Left lung (tissue), 10 donors: Measurements from ENCODE around the gene UNC13A. TPM values are rescaled to one million over a fixed set of nuclear protein-coding genes. Genes with fewer than 3 reads are reported as not detected.

Experiments
- ATAC-seq: fragments of 200-7000 bp; cut with Tn5 transposase; one replicate; pipeline ENCODE4 v1.9.1; 2020; ENCODE audit warnings: moderate library complexity
- DNase-seq, 4 donors: peaks; one replicate each; pipeline ENCODE4 v3.0.0-alpha.2; 2013 to 2020
- H3K27ac ChIP-seq, 2 donors: fragments of 200-600 bp; sonication (generic) in 1 of 2; one replicate each; pipeline versions ENCODE4 v1.5.0 to v1.8.0; 2020 to 2021
- H3K27me3 ChIP-seq, 2 donors: fragments of 200-600 bp; sonication (generic) in 1 of 2; one replicate each; pipeline versions ENCODE4 v1.5.0 to v1.8.0; 2020 to 2021
- H3K36me3 ChIP-seq, 2 donors: fragments of 200-600 bp; sonication (generic) in 1 of 2; one replicate each; pipeline versions ENCODE4 v1.5.0 to v1.8.0; 2020 to 2021
- H3K4me1 ChIP-seq, 2 donors: fragments of 200-600 bp; one replicate each; pipeline ENCODE4 v1.8.0; 2021
- H3K4me3 ChIP-seq, 2 donors: fragments of 200-600 bp; sonication (generic) in 1 of 2; one replicate each; pipeline versions ENCODE4 v1.5.0 to v1.8.0; 2020 to 2021; ENCODE audit warnings: mild to moderate bottlenecking in 1 of 2
- H3K9me3 ChIP-seq, 2 donors: fragments of 200-600 bp; sonication (generic) in 1 of 2; one replicate each; pipeline versions ENCODE4 v1.5.0 to v1.8.0; 2020 to 2021
- CTCF ChIP-seq, 2 donors: fragments of 200-600 bp; sonication (generic) in 1 of 2; IDR thresholded peaks; one replicate each; pipeline versions ENCODE4 v1.5.0 to v1.8.0; 2021; ENCODE audit warnings: antibody characterized with exemption in 2 of 2
- intact Hi-C, 2 donors: fragments of 100-400 bp; cut with DNase I; formaldehyde crosslinking; loops; one replicate each; pipeline versions ENCODE4 v1.11.2 to v1.14.2; 2022
- polyA plus RNA-seq, 6 donors: library from polyadenylated mRNA; unstranded; fragments of 120-200 nt; gene quantifications; one replicate each; pipeline ENCODE4 v1.2.1, GENCODE V29; 2013; ENCODE audit not compliant: insufficient read length in 6 of 6
- total RNA-seq, 2 donors: library from RNA; stranded (reverse); fragmentation: NEBNext Ultra II Directional; extraction: Animal tissue kit (Norgen Biotek cat#: 25700); gene quantifications; one replicate each; pipeline ENCODE4 v1.2.1, GENCODE V29; 2021
- donor health status: DM: no; HTN: yes; CAD: no.
- donor health status: DM: no; HTN: no; CAD: no.

The UNC13A gene
- total and polyA plus RNA-seq, 8 donors, result 0.15 to 0.98 (median 0.56) TPM

DNA sequence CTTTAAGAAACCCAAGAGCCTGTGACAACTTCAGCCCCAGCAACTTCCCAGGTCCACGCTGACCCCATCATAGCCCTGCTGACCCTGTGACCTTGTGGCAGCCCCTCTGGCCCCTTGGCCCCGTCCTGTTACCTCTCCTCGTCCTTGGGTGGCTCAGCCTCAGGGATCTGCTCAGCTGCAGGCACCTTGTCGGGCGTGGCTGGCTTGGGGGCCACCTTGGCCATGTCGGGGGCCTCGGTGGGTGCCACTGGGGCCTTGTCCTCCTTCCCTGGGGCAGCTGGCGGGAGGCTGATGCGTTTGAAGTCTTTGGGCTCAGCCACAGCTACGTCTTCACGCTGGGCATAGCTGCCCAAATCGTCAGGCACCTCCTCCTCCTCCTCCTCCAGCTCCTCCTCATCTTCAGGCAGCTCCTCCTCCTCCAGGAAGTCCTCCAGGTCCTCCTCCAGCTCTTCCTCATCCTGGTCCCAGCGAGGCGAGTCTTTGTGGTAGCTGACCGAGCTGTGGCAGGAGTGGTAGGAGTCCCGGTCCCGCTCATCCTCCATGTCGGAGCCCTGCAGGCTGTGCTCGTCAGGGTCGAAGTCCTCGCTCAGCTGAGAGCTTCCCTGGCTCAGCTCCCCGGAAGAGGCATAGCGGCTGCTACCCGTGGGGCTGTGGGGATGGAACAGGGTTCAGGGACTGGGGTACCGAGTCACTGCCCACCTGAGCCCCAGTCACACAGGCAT lies 32.2 kb downstream of the UNC13A start:
- TF ChIP-seq CTCF (IDR thresholded peaks at IDR 0.05), result no peak
- Histone ChIP-seq H3K36me3 (no peaks in the 10 kb centered on the region), H3K9me3 (no peaks in the 10 kb centered on the region), H3K4me1 (no peaks in the 10 kb centered on the region), H3K27me3 (peaks cover 0 to 16% of the 10 kb centered on the region in 2 donors), H3K4me3 (no peak overlapping the region), H3K27ac (no peak overlapping the region)
- intact Hi-C loops, result no loop called here
- ATAC-seq (no peak), DNase-seq (peak in 1 of 4 donors; percentile 60)

DNA sequence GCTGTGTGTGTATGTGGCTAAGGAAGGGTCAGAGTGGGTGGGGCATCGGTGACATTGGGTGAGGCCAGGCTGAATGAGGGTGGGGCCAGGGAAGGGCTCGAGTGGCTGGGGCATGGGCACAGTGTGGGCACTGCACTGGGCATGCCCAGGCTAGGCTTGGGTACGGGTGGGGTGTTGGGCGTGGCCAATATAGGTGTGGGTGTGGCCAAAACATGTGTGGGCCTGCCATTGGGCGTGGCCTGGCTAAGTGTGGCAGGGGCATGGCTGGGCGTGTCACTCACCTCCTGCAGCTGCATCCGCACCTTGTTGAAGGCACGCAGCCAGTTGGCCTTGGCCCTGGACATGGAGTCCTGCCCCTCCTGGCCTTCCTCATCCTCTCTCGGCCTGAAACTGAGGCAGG lies 33.2 kb downstream of the UNC13A start:
- no peak overlapping the region for H3K4me3 ChIP-seq
- ATAC-seq, result no peak
- H3K9me3 ChIP-seq, result no peaks in the 10 kb centered on the region
- peaks cover 0 to 16% of the 10 kb centered on the region in 2 donors for H3K27me3 ChIP-seq
- no peak overlapping the region for H3K27ac ChIP-seq
- H3K36me3 ChIP-seq, result no peaks in the 10 kb centered on the region
- no peak for TF ChIP-seq CTCF (IDR thresholded peaks at IDR 0.05)
- intact Hi-C loops, result no loop called here
- peak in 1 of 4 donors; percentile 47 for DNase-seq
- H3K4me1 ChIP-seq, result no peaks in the 10 kb centered on the region

DNA sequence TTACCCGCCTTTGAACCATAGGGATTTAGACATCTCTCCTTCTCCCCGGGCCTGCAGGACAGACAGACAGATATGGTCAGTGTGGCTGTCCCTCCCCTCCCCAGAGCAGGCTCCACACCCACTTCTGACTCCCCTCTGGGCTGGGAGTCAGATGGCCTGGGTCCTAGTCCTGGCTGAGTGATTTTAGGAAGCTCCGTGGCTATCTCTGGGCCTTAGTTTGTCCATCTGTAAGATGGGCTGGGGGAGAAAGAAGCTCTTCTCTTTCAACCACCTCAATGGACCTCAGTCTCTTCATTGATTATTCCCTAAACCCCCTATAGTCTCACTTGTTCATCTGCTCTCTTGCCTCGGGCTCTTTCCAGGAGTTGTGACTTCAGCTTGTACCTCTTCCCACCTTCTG lies 35.5 kb downstream of the UNC13A start:
- no peak for DNase-seq
- no peak for TF ChIP-seq CTCF (IDR thresholded peaks at IDR 0.05)
- Histone ChIP-seq H3K4me3 (no peak overlapping the region), H3K36me3 (no peaks in the 10 kb centered on the region), H3K27ac (no peak overlapping the region), H3K9me3 (no peaks in the 10 kb centered on the region), H3K27me3 (peaks cover 0 to 11% of the 10 kb centered on the region in 2 donors), H3K4me1 (no peaks in the 10 kb centered on the region)
- intact Hi-C loops, result no loop called here
- ATAC-seq, result no peak

GRCh38 chr19:17648786-17649185 lies 39.4 kb downstream of the UNC13A start:
- TF ChIP-seq CTCF (IDR thresholded peaks at IDR 0.05), result no peak
- intact Hi-C loops, result no loop called here
- no peak for ATAC-seq

DNA sequence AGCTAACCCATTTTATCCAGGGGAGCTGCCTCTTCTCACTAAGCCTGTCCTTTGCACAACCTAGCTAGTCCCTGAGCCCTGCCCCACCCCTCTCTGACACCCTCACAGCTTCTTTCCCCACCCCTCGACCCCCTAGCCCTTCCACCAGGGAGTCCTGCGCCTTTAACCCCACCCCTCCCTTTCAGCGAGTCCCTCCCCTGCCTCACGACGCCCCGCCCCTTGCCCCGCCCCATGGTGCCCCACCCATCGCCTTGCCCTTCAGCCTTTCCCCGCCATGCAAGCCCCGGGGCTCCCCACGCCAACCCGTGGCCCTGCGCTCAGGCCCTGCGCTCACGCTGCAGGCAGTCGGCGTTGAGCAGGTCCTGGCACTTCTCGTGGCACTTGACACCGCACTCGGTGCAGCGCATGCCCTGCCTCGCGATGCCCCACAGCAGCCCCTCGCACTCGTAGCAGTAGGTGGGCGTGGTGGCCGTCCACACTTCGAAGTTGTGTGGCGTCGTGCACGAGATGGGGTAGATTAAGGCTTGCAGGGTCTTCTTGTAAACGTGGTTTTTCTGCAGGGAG lies 40.0 kb downstream of the UNC13A start:
- Histone ChIP-seq H3K36me3 (no peaks in the 10 kb centered on the region), H3K4me1 (no peaks in the 10 kb centered on the region), H3K27me3 (peaks cover 0 to 34% of the 10 kb centered on the region in 2 donors), H3K4me3 (no peak overlapping the region), H3K9me3 (no peaks in the 10 kb centered on the region), H3K27ac (no peak overlapping the region)
- intact Hi-C loops, result no loop called here
- ATAC-seq, result no peak
- no peak for DNase-seq
- TF ChIP-seq CTCF (IDR thresholded peaks at IDR 0.05), result no peak

More at GRCh38 chr19:17648786-17649185, 39.4 kb downstream of the UNC13A start:
- peaks cover 0 to 32% of the 10 kb centered on the region in 2 donors for H3K27me3 ChIP-seq
- H3K4me3 ChIP-seq, result no peak overlapping the region
- H3K9me3 ChIP-seq, result no peaks in the 10 kb centered on the region
- H3K27ac ChIP-seq, result no peak overlapping the region
- H3K4me1 ChIP-seq, result no peaks in the 10 kb centered on the region
- peak in 1 of 4 donors; percentile 43 for DNase-seq
- H3K36me3 ChIP-seq, result no peaks in the 10 kb centered on the region
